Ammon's horn (tissue), 1 donor: ENCODE data around the gene ITPRID1.
"Not testable (repeated sequence)": the region's sequence is repeated elsewhere in the genome, so short reads cannot be mapped to it uniquely, and the experiment has no call there.

Source experiments
- DNase-seq: peaks from one replicate; pipeline ENCODE4 v3.0.0-alpha.2; 2016; ENCODE audit warnings: low spot score

ITPRID1 gene

DNA sequence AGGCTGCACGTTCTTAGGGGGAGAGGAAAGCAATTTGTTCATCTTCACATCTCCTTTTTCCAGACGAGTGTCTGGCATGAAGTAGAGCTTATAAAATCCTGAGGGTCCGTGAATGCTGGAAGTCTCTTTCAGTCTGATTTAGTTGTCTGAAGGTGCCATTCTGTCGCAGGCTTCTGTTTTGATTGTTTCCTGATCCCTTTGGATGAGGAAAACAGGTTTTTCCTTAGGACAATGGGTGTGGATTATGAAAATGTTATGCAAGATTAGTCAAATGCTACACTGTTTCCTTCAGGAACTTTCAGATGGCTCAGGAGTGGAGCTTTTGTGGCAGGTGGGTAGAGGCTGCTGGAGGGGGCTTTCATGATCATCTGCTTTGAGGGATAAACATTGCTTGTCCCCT lies at the start of gene ITPRID1:
Gene ITPRID1, plus strand, starts transcription at position 301 of the 400 bp plus-strand sequence. CDS start 38,935 bp downstream, outside the sequence.
- DNase-seq = no peak

DNA sequence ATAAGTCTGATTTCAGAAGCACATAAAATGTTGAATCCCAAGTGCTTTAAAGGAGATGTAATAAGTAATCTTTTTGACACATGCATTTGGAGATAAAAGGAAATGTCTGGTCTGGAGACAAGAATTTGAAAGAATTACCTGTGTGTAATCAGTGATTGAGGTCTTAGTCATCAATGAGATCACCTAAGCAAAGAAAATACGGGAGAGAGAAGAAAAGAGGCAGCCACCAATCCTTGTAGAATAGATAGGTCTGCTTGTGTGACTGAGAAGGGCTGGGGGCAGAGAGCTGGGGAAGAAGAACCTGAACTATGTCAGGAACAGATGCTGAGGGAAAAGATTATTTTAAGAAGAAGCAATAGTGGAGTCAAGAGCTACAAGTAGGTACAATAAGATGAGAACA lies 49.3 kb upstream of the ITPRID1 start:
- no peak for DNase-seq

DNA sequence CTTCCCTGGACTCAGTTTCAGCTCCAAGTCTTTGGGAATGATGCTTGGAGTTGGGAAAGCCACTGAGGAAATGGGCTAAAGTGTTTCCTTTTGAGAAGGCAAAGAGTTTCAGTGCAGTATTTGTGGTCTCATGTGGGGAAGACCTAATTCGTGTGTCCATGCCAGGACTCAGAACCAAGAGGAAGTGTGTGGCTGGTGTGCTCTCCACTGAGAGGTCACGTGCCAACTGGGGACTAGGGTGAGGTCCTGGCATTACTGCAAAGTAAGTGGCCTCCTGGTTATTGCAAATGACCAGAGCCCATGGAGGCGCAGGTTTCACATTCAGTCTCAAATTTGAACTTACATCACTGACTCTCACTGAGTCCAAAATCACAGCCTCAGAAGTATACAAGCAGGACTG lies 48.6 kb upstream of the ITPRID1 start:
- DNase-seq = peak; percentile 32

DNA sequence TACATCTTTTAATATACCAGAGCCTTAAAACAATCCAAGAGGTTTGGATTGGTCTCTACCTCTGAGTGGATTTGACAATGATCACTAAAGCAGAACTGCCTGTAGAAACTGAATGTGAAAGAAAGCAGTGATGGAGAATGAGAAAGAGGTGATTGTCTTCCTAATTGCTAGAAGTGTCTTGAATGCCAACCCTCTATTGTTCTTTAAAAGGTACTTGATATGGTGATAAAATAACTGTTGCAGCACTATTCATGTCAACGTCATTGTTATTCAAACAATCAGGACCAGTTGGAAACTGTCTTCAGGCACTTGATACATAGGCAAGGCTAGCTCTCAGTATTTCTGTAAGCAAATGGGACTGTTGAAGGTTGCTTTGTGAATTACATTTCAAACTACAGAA lies 47.9 kb upstream of the ITPRID1 start:
- no peak for DNase-seq

DNA sequence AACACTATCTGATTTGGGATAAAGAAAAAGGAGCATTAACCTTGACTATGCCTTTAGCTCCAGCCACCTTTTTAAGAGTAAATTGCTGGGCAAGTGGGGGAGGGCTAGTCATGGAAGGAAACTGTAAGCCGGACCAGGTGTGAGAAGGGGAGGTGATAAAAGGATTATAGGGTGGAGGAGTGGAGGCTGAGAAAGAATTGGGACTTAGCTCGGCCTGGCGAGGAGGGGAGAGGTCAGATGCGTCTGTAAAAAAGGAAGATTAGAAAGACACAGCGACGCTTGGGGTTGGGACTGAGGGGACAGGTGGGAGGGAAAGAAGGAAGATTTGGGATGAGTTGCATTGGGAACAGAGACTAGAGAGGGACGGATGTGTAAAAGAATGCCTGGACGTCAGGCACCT lies 43.0 kb upstream of the ITPRID1 start:
- DNase-seq = not testable (repeated sequence)

DNA sequence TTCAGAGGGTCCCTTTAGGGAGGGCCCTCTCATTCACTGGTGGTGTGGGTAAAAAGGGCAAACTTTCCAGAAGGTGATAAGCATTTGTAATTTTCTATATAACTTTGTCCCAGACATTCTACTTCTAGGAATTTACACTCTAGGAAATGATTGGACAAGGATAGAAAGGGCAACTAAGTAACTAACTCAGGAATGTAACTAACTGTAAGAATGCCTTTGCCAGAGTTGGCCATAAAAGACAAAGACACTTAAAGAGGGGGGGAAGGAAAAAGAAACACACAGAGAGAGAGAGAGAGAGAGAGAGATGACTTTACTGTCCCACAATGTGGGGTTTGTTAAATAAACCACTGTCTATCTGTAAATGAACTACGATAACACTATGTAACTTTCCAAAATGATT lies 38.5 kb upstream of the ITPRID1 start:
- no peak for DNase-seq

DNA sequence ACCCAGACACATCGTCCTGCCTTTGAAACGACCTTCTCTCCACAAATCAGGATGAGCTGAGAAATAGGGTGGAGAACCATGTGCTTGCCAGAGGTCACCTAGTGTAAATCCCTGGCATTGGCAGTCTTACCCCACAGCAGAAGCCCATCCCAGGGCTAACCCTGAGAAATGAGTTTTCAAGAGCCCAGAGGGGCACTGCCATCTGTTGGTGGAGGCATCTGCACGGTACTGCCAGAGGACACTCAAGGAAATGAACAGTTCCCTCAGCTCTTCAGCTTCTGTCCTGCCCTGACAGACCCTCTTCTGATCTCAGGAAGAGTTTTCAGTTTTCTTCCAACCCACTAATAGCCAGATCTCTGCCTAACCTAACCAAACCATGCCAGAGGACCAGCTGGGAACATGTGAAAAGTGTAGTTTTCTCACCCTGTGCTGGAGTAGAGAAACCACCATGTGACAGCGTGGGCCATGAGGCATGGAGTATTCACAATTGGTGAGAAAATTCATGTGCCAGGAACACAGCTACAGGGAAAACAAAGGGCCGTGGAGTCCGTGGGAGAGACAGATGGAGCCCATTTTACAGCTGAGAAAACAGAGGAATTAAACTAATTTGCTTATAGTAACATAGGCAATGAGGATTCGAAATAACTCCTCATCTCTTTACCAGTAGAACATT lies 37.7 kb upstream of the ITPRID1 start:
- DNase-seq = peak; percentile 48

DNA sequence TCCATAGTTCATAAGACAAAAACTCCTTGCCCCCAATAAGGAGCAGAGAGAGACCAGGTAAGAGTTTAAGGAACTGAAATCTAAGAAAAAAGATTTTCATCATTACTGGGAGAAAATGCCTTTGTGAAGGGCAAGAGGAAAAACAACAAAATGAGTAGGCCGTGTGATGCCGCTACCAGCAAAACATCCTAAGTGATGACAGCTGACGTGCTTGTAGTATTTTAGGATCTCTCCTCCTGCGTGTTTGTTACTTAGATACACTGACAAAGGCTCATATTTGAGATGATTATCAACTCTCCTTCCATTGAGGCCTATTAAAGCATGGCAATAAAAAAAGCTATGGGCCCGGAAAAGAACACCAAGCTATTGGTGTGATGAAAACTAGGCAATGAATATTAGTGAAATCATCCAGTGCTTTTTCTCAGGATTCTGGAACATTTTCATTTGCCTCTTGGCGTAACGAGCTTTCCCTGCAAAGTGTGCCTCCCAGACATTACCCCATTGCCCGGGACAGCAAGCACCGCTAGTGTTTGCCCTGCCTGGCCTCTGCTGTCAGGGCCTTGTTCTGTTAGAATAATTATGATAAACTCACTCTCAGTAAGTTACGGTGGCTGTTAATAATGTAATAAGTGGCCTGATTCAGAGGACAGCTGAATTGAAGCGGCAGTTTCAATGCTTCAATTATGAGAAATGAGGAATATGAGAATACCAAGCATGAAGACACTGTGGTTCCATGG lies 36.8 kb upstream of the ITPRID1 start:
- peak; percentile 57 for DNase-seq

DNA sequence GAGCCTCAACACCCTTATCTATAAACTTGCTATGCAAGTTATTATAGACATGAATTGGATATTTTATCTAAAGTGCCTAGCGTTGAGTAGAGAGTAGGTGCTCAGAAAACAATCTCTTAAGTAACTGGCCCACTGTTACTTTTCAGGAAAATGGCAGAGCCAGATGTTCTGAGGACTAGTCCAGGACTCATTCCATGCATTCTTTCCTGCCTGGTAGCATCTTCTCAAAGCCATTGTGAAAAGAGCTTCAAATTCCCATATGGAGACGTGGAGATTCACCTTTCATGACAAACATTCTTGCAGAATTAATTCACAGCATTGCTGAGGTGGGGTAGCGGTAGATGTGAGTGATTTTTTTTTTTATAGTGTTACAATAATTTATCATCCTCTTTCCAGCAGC lies 35.9 kb upstream of the ITPRID1 start:
- no peak for DNase-seq

DNA sequence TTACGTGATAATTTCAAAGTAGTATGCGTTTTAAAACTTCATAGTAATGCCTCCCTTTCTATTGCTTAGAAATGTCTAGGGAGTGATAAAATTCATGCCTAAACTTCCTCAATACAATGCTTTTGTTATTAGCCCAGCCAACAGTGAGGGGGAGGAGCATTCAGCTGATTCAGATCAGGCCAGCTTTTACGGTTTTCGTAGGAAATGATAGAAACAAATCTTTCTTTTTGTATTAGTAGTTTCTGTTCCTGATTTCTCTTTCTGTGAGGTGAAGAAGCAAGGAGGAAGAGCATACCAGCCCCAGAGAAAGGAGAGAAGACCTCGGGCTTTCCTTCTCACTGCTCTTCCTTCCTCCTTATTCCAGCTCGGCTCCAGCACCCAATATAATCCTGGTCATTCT lies 35.2 kb upstream of the ITPRID1 start:
- peak; percentile 62 for DNase-seq

DNA sequence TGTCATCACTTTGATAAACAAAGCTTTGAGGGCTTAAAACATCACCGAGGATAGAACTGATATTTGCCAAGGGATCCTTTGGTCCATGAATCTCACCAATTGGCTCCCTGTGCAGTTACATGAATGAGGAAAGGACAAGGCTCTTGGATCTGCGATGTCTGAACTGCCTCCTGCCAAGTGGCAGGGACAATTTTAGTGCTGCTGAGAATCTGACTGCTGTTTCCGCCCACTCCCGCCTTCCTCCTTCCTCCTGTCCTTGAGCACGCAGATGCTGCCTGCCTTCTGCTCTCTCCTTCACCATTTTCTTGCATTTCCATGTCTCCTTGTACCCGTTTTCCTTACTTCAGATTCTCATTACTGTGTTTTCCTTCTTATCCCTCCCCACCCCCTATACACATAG lies 26.8 kb upstream of the ITPRID1 start:
- DNase-seq = peak; percentile 59

DNA sequence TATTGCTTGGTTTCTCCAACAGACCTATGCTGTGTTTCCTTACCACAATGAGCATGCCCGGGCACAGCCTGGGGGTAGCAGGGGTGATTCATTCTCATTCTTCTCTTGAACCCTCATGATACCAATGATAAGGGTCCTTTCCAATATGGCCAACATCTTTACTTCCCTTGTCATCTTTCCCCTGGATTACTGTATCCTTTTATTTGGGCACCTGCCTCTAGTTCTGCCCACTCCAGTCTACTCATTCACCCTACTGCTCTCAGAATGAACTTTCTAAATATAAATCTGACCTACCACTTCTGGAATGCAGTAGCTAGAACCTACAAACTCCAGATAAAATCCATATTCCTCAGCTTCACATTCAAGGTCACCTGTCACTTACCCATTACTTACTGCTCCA lies 26.4 kb upstream of the ITPRID1 start:
- DNase-seq = no peak

DNA sequence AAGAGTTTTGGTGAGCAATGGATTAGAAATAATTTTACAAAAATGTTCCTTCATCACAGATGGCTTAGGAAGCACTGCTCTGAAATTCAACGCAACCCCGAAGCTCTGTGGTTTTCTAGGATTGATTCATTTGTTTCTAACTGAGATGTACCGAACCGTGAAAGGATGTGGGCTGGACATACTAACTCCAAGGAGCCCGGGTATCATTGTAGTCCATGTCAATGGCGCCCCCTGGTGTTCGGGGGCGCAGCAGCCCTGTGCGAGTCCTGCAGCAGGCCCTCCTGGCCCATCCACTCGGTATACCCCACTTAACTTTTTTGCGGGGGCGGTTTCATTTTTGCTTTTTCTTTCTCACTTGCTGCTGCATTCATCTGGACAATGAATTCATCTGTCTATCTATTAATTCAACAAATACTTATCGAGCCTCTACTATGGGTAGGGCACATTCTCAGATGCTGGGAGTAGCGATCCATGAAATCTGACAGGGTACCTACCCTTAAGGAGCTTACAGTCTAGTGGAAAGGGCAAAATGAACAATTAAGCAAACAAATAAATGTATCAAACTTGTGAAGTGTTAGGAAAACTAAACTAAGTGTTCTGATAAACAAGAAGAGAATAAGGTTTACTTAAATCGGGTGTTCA lies 25.2 kb upstream of the ITPRID1 start:
- peak; percentile 66 for DNase-seq

DNA sequence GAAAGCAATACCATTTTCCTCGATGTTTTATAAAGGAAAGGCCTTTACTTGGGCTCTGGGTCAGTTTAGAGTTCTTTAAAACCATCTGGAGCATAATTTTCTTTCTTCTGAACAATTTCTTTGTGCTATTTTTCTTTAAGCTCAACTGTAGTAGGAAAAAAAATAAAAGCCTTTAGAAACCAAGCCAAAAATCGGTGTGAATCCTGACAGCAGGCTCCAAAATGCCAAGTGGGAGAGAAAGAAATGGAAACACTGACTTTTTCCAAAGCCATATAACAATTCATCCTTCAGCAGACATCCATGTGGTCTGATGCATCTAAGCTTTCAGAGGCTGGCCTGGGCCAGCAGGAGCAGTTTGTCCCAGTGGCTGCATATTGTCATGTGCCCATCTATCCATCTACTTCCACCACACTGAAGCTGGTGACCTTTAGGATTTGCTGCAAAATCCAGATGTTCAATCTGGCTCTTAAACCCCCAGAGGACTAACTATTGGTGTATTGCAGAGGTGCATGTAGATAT lies 23.0 kb upstream of the ITPRID1 start:
- DNase-seq = no peak

DNA sequence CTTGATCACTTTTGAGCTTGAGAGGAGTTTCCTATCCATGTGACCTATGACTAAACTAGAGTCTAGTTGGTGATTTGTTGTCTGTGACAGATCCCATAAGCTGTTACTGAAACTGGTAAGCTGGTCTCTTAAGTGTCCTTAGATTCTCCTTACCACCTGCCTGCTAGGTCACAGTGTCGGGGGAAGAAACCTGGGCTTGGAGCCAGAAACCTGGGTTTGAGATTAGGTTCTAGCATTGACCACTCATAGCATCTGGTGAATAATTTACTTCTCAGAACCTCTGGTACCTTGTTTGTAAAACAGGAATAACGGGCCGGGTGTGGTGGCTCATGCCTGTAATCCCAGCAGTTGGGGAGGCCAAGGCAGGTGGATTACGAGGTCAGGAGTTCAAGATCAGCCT lies 21.8 kb upstream of the ITPRID1 start:
- DNase-seq = no peak

DNA sequence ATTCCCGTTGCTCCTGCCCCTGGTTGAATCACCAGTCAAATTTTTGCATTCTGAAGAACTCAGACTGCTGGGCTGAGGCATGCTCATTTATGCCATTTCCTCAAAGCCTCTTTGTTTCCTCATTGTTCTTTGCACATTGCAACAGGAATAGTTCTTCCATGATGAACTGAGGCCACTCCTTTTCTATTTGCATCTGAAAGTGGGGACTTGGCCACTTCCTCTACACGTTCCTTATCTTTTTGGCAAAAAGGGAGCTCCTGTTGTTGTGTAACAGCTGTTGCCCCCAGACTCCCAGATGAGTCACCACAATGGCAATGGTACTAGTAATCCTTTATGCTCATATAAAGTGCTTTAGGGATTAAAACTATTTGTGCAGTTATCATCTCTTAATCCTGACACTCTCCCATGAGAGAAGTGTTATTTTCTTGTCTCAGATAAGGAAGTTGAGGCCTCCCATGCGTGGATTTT lies 20.1 kb upstream of the ITPRID1 start:
- DNase-seq = no peak

DNA sequence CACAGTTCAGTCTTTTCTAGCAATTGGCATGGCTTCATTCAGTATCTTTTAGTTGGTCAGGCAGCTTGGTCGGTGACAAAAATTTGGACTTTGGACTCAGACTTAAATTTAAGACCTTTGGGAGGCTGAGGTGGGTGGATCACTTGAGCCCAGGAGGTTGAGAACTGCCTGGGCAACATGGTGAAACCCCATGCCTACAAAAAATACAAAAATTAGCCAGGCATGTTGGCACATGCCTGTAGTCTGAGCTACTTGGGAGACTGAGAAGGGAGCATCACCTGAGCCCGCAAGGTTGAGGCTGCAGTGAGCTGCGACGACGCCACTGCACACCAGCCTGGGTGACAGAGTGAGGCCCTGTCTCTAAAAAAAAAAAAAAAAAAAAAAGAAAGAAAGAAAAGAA lies 19.5 kb upstream of the ITPRID1 start:
- no peak for DNase-seq

DNA sequence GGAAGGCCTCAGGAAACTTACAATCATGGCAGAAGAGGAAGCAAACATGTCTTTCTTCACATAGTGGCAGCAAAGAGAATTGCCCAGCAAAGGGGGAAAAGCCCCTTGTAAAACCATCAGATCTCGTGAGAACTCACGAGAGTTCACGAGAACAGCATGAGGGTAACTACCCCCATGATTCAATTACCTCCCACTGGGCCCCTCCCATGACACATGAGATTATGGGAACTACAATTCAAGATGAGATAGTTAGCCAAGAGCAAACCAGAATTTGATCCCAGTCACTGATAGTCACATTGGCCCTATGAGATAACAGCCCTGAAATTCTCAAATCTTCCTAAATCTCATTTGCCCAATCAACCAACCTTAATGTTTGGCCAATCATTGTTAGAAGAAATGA lies 18.2 kb upstream of the ITPRID1 start:
- no peak for DNase-seq

DNA sequence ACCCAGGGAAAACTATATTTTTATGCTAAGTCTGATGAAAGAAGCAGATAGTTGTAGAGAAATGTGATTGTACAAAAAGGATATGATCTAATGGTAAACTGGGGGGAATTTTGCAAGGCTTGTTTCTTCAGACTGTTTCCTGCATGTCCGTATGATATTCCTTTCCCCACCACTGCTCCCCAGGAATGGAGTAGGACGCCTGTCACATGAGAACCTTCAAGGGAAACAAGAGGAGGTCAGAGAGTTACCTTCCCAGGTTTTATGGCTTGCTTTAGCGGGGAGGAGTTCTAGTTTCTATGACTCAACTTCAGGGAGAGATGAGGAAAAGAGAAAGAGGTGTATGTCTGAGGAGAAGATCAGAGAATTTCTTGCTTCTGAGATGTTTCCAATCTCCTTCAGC lies 16.4 kb upstream of the ITPRID1 start:
- DNase-seq = no peak

DNA sequence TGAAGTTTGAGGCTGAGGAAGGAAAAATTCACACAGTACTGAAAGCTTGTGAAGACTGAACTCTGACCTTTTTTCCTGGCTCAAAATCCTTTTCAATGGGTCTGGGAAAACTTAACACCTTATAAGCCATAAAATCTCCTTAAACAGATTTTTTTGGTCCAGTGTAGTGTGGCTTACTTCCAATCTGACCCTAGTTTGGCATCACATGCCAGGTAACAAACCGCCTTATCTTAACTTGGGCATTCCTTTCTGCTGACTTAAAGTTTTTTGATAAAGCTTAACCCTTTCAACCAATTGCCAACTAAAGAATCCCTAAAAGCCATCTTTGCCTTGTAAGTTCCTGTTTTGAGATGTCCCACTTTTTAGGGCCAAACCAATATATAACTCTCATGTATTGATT lies 13.2 kb upstream of the ITPRID1 start:
- DNase-seq = no peak

DNA sequence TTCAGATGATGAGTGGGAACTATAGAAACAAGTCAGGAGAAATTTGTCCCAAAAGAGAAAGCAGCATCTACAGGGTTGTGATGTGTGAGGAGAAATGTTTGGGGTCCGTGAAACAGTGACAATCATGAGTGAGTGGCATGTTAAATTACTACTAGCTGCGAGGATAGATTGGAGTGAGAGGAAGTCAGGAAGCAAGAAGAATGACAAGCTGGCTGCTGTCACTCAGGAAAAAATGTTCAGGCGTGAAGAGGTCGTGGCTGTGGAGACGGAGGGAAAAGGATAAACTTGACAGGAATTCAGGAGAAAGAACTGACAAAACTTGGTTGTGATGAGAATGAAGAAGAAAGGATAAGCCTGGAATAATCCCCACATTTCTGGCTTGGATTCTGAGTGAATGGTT lies 5.1 kb upstream of the ITPRID1 start:
- no peak for DNase-seq

DNA sequence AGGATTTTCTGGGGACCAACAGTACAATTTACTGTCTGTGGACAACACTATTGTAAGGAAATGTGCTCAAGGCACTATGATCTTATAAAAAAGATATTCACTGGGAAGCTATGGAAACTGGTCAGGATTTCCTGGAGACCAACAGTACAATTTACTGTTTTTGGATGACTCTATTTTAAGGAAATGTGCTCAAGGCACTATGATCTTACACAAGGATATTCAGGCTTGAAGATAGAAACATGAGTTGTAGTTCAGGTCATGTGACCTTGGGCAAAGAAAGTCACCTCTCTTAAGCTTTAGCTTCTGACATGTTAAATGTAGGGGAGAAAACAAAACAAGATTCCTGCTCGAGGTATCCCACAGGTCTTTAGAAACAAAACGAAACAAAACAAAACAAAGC lies 1.7 kb upstream of the ITPRID1 start:
- no peak for DNase-seq
